Measurements from ENCODE around the gene HLCS. TPM values are rescaled to one million over a fixed set of nuclear protein-coding genes. Genes with fewer than 3 reads are reported as not detected.

Gene HLCS
- total RNA-seq, 3 donors from 2014 or later (not counting 1 experiment from before 2014, with no cell fraction given), result 28.4 to 36.0 (median 33.0) TPM

DNA sequence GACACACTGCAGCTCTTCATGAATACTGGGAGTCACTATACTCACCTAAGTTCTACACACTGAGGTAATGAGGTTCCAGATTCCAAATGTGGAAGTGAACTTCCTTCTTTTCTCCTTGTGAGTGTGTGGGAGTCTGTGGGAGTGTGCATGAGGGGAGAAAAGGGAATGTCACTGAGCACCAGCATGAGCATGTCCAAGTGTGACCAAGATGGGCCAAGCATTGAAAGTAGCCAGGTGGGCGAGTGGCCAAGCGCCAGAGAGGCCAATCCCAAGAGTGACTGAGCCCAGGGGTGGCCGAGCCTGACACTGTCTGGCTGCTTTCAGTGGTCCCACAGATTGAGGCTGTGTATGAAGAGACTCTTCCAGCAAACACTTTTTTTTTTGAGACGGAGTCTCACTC lies 132.3 kb downstream of the HLCS start:
- H3K27ac Mint-ChIP-seq, result no peak overlapping the region
- no peak for TF ChIP-seq CTCF (IDR thresholded peaks at IDR 0.05)
- no peaks in the 10 kb centered on the region for H3K27me3 Mint-ChIP-seq (ENCODE audit: low read depth in 2 of 2)
- Histone ChIP-seq H3K4me1 (ENCODE audit: control insufficient read depth, insufficient read depth, low read length) (no peaks in the 10 kb centered on the region), H3K27me3 (ENCODE audit: control insufficient read depth, insufficient read depth, low read length) (no peaks in the 10 kb centered on the region), H3K4me3 (ENCODE audit: low read length) (no peak overlapping the region), H3K36me3 (ENCODE audit: control insufficient read depth, insufficient read depth, low read length) (no peaks in the 10 kb centered on the region), H3K9me3 (ENCODE audit: control insufficient read depth, insufficient read depth, low read length) (no peaks in the 10 kb centered on the region), H3K27ac (ENCODE audit: low read length) (no peak overlapping the region)
- DNase-seq (no peak), ATAC-seq (no peak)
- no peaks in the 10 kb centered on the region for H3K9me3 Mint-ChIP-seq
- intact Hi-C loops (cut with micrococcal nuclease), result no loop called here
- H3K4me1 Mint-ChIP-seq, result peaks cover 0 to 17% of the 10 kb centered on the region in 2 donors
- H3K4me3 Mint-ChIP-seq, result no peak overlapping the region
- no peaks in the 10 kb centered on the region for H3K36me3 Mint-ChIP-seq
- 96% methylated on average over 4 of the region's 4 CpGs for WGBS (ENCODE audit: insufficient coverage)

GRCh38 chr21:36830100-36830499 lies 136.4 kb downstream of the HLCS start:
- Mint-ChIP-seq H3K9me3 (no peaks in the 10 kb centered on the region), H3K36me3 (no peaks in the 10 kb centered on the region), H3K27ac (no peak overlapping the region), H3K4me3 (no peak overlapping the region), H3K4me1 (peaks cover 0 to 17% of the 10 kb centered on the region in 2 donors), H3K27me3 (ENCODE audit: low read depth in 2 of 2) (no peaks in the 10 kb centered on the region)
- no peaks in the 10 kb centered on the region for H3K27me3 ChIP-seq (ENCODE audit: control insufficient read depth, insufficient read depth, low read length)
- no peaks in the 10 kb centered on the region for H3K36me3 ChIP-seq (ENCODE audit: control insufficient read depth, insufficient read depth, low read length)
- WGBS (ENCODE audit: insufficient coverage), result 88% methylated on average over 8 of the region's 8 CpGs
- intact Hi-C loops (cut with micrococcal nuclease), result no loop called here
- H3K4me1 ChIP-seq (ENCODE audit: control insufficient read depth, insufficient read depth, low read length), result no peaks in the 10 kb centered on the region
- no peak overlapping the region for H3K4me3 ChIP-seq (ENCODE audit: low read length)
- no peaks in the 10 kb centered on the region for H3K9me3 ChIP-seq (ENCODE audit: control insufficient read depth, insufficient read depth, low read length)
- ATAC-seq, result no peak
- TF ChIP-seq CTCF (IDR thresholded peaks at IDR 0.05), result no peak
- H3K27ac ChIP-seq (ENCODE audit: low read length), result no peak overlapping the region
- DNase-seq, result no peak

DNA sequence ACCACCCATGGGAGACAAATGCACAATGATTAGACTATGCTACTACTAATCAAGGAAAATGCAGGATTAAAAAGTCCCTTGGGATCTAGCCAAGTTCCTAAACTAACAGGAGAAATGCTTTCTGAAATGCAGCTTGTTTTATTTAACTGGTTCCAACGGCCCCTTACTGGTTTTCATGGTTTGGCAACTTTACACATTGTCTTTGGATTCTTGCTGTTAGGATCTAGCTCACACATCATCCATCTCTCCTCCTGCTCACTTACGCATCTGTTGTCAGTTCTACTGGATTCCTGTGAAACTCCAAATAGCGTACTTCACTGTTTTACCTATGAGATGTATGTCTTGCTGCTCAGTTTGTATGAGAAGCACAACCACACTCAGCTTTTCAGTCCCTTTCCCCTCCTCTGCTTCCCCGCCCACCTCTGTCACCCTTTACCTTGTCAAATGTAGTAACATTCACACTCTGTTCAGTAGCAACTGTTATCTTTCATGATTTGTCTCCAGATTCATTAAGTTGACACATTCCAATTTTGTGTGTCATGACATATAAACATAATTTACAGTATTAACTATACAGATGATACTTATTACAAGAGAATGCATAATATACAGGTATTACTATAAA lies 137.5 kb downstream of the HLCS start:
- WGBS (ENCODE audit: insufficient coverage), result 87% methylated on average over 4 of the region's 4 CpGs
- H3K9me3 Mint-ChIP-seq, result no peaks in the 10 kb centered on the region
- no peak overlapping the region for H3K4me3 Mint-ChIP-seq
- H3K36me3 Mint-ChIP-seq, result no peaks in the 10 kb centered on the region
- Histone ChIP-seq H3K27me3 (ENCODE audit: control insufficient read depth, insufficient read depth, low read length) (no peaks in the 10 kb centered on the region), H3K9me3 (ENCODE audit: control insufficient read depth, insufficient read depth, low read length) (no peaks in the 10 kb centered on the region), H3K4me3 (ENCODE audit: low read length) (no peak overlapping the region), H3K36me3 (ENCODE audit: control insufficient read depth, insufficient read depth, low read length) (no peaks in the 10 kb centered on the region), H3K27ac (ENCODE audit: low read length) (no peak overlapping the region), H3K4me1 (ENCODE audit: control insufficient read depth, insufficient read depth, low read length) (no peaks in the 10 kb centered on the region)
- no peak for TF ChIP-seq CTCF (IDR thresholded peaks at IDR 0.05)
- no peak overlapping the region for H3K27ac Mint-ChIP-seq
- DNase-seq (no peak), ATAC-seq (no peak)
- H3K27me3 Mint-ChIP-seq (ENCODE audit: low read depth in 2 of 2), result no peaks in the 10 kb centered on the region
- H3K4me1 Mint-ChIP-seq, result peaks cover 0 to 14% of the 10 kb centered on the region in 2 donors
- intact Hi-C loops (cut with micrococcal nuclease), result no loop called here

GRCh38 chr21:36828208-36828607 lies 138.3 kb downstream of the HLCS start:
- no peaks in the 10 kb centered on the region for H3K4me1 ChIP-seq (ENCODE audit: control insufficient read depth, insufficient read depth, low read length)
- TF ChIP-seq CTCF (IDR thresholded peaks at IDR 0.05), result no peak
- Mint-ChIP-seq H3K9me3 (no peaks in the 10 kb centered on the region), H3K27me3 (ENCODE audit: low read depth in 2 of 2) (no peaks in the 10 kb centered on the region), H3K4me3 (no peak overlapping the region), H3K27ac (no peak overlapping the region), H3K4me1 (peaks cover 0 to 12% of the 10 kb centered on the region in 2 donors), H3K36me3 (no peaks in the 10 kb centered on the region)
- ATAC-seq (no peak), DNase-seq (no peak)
- no peaks in the 10 kb centered on the region for H3K9me3 ChIP-seq (ENCODE audit: control insufficient read depth, insufficient read depth, low read length)
- no peaks in the 10 kb centered on the region for H3K27me3 ChIP-seq (ENCODE audit: control insufficient read depth, insufficient read depth, low read length)
- no peak overlapping the region for H3K27ac ChIP-seq (ENCODE audit: low read length)
- no peak overlapping the region for H3K4me3 ChIP-seq (ENCODE audit: low read length)
- no peaks in the 10 kb centered on the region for H3K36me3 ChIP-seq (ENCODE audit: control insufficient read depth, insufficient read depth, low read length)
- intact Hi-C loops (cut with micrococcal nuclease), result no loop called here
- WGBS (ENCODE audit: insufficient coverage), result 90% methylated on average over 3 of the region's 3 CpGs
